Uterus (tissue), 4 donors: ENCODE results near the gene PKD2. TPM values are rescaled to one million over a fixed set of nuclear protein-coding genes. Genes with fewer than 3 reads are reported as not detected.

Source experiments
- DNase-seq, 2 donors: peaks; one replicate each; pipeline ENCODE4 v3.0.0-alpha.2; 2019 to 2020
- H3K27ac ChIP-seq, 2 donors: fragments of 200-600 bp; sonication (generic); 1 replicate in 1 of 2; 2 replicates in 1 of 2; pipeline ENCODE4 v1.5.1; 2016 to 2018
- H3K27me3 ChIP-seq, 2 donors: fragments of 200-600 bp; sonication (generic); one replicate each; pipeline ENCODE4 v1.5.1; 2018 to 2019; ENCODE audit warnings: control low read depth in 1 of 2
- H3K36me3 ChIP-seq, 2 donors: fragments of 200-600 bp; sonication (generic); one replicate each; pipeline ENCODE4 v1.5.1; 2019; ENCODE audit warnings: control low read depth in 1 of 2
- H3K4me1 ChIP-seq, 2 donors: fragments of 200-600 bp; sonication (generic); one replicate each; pipeline ENCODE4 v1.5.1; 2018 to 2019; ENCODE audit warnings: control low read depth in 1 of 2
- H3K4me3 ChIP-seq, 2 donors: fragments of 200-600 bp; sonication (generic); 1 replicate in 1 of 2; 2 replicates in 1 of 2; pipeline ENCODE4 v1.5.1; 2018 to 2019; ENCODE audit warnings: mild to moderate bottlenecking in 1 of 2
- H3K9me3 ChIP-seq, 2 donors: fragments of 200-600 bp; sonication (generic); one replicate each; pipeline ENCODE4 v1.5.1; 2019; ENCODE audit warnings: control low read depth in 1 of 2
- POLR2A ChIP-seq, 2 donors: fragments of 450-650 bp; IDR thresholded peaks; one replicate each; pipeline ENCODE4 v1.6.1; 2016; ENCODE audit warnings: antibody characterized with exemption in 2 of 2, mild to moderate bottlenecking in 1 of 2, moderate library complexity in 1 of 2
- intact Hi-C: fragments of 100-400 bp; cut with DNase I; formaldehyde crosslinking; loops from one replicate; pipeline ENCODE4 v1.15.1; 2023; ENCODE audit warnings: low total_unique reads
- total RNA-seq, 4 donors: library from RNA; depleted of rRNA in 3 of 4; stranded (reverse); fragments of >200 nt in 3 of 4; gene quantifications; one replicate each; pipeline versions ENCODE4 v1.1.0 to v1.2.4, GENCODE V29; 2014 to 2023
- TF ChIP-seq, protein P1 (sequence below), 4 experiments: fragments of 200-600 bp in 2 of 4; fragments of 450-650 bp in 2 of 4; sonication (generic) in 2 of 4; IDR thresholded peaks; one replicate each; pipeline ENCODE4 v1.5.1; 2016 to 2019; ENCODE audit warnings: antibody characterized with exemption in 4 of 4, mild to moderate bottlenecking in 2 of 4, moderate library complexity in 1 of 4
- donor health status: DM: yes; HTN: yes; CAD: no.

The PKD2 gene
- total RNA-seq, 4 donors from 2014 or later = 129 to 190 (median 134) TPM

DNA sequence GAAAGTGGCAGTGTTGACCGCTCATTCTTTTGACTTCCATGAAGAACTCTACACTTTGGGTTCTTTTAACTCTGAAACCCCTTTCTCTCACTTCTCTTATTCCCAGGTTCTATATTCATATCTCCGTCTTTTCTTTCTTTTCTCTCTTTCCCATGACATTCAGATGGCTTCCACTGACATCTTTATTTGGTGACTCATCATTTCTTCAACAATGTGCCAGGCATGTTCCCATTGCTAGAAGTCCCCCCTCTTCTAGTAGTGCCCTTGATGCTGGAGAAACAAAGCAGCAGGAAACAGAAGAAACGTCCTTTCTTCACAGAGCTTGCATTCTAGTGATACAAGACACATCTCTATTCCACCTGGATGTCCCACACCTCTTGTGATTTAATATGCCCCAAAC lies 33.3 kb downstream of the PKD2 start:
- Histone ChIP-seq H3K4me1 (no peaks in the 10 kb centered on the region), H3K36me3 (no peaks in the 10 kb centered on the region), H3K9me3 (no peaks in the 10 kb centered on the region), H3K27ac (no peak overlapping the region), H3K4me3 (no peak overlapping the region), H3K27me3 (no peaks in the 10 kb centered on the region)
- no peak for DNase-seq
- intact Hi-C loops = no loop called here
- TF ChIP-seq, protein P1, sequence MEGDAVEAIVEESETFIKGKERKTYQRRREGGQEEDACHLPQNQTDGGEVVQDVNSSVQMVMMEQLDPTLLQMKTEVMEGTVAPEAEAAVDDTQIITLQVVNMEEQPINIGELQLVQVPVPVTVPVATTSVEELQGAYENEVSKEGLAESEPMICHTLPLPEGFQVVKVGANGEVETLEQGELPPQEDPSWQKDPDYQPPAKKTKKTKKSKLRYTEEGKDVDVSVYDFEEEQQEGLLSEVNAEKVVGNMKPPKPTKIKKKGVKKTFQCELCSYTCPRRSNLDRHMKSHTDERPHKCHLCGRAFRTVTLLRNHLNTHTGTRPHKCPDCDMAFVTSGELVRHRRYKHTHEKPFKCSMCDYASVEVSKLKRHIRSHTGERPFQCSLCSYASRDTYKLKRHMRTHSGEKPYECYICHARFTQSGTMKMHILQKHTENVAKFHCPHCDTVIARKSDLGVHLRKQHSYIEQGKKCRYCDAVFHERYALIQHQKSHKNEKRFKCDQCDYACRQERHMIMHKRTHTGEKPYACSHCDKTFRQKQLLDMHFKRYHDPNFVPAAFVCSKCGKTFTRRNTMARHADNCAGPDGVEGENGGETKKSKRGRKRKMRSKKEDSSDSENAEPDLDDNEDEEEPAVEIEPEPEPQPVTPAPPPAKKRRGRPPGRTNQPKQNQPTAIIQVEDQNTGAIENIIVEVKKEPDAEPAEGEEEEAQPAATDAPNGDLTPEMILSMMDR (IDR thresholded peaks at IDR 0.05) = no peak
- no peak for TF ChIP-seq POLR2A (IDR thresholded peaks at IDR 0.05)

DNA sequence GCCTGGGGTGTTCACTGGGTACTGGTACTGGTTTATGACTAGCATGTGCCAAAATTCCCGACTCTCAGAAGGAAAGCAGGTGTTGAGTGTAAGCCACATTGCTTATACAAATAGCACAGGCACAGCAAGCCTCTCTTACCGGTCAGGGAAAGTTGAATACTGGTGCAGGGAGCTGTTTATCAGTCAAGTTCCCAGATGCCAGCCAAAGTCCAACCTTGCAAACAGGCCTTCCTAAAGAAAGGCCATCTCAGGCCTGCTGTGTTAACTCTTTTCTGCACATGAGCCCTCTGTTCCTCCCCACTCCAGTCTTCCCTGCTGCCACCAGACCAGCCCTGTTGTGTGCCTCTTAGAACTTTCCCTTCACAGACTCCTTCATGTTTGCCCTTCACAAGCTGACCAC lies 34.2 kb downstream of the PKD2 start:
- Histone ChIP-seq H3K27ac (peak overlapping the region in 1 of 2 donors; percentile 29), H3K36me3 (no peaks in the 10 kb centered on the region), H3K4me1 (no peaks in the 10 kb centered on the region), H3K4me3 (no peak overlapping the region), H3K9me3 (no peaks in the 10 kb centered on the region), H3K27me3 (no peaks in the 10 kb centered on the region)
- TF ChIP-seq POLR2A (IDR thresholded peaks at IDR 0.05) = no peak
- TF ChIP-seq, protein P1 (IDR thresholded peaks at IDR 0.05) = no peak
- DNase-seq = no peak
- intact Hi-C loops = no loop called here

DNA sequence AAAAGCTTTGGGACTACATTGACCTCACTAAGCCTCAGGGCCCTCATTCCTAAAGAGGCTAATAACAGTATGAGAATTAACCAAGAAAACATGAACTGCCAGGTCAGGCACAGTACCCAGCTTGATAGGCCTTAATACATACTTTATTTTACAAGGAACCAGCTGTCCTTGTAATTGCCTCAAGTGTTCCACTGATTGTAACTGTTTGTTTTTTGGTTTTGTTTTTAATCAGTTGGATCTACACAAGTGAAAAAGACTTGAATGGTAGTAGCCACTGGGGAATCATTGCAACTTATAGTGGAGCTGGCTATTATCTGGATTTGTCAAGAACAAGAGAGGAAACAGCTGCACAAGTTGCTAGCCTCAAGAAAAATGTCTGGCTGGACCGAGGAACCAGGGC lies 35.6 kb downstream of the PKD2 start:
- Histone ChIP-seq H3K4me3 (no peak overlapping the region), H3K9me3 (no peaks in the 10 kb centered on the region), H3K27ac (peak overlapping the region; percentile 18 to 35), H3K4me1 (no peaks in the 10 kb centered on the region), H3K27me3 (no peaks in the 10 kb centered on the region), H3K36me3 (no peaks in the 10 kb centered on the region)
- TF ChIP-seq, protein P1 (IDR thresholded peaks at IDR 0.05) = no peak
- TF ChIP-seq POLR2A (IDR thresholded peaks at IDR 0.05) = no peak
- intact Hi-C loops = no loop called here
- no peak for DNase-seq

DNA sequence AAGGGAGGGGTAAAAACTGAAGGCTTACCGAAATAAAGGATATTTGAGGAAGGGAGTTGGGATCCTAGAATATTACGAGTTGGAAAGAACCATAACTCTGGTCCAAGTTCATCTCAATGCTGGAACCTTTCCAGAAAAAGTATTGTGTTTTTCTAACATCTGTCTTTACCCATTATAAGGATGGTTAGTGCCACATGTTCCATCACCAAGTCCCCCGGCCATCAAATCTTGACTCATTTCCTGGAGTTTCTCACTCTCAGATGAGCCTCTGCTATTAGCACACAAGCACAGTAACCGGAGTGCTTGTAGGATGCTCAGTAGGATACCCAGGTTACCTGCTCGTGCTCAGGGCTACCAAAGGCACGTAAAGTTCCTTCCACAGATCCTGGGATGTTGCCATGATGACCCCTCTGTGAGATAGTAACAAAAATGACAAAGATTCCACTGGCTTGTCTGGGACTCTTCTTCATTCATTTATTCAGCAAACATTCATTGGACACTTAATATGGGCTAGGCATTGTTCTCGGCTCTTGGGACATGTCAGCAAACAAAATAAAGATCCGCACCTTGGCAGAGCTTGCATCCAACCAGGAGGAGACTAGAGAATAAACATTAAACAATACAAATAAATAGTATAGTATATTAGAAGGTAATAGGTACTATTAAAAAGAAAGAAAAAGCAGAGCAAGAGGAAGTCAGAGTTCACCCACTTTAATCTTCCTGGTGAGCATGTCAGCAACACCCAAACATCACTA lies 36.3 kb downstream of the PKD2 start:
- no peak overlapping the region for H3K27ac ChIP-seq
- H3K4me3 ChIP-seq = no peak overlapping the region
- DNase-seq = no peak
- intact Hi-C loops = no loop called here
- H3K4me1 ChIP-seq = no peaks in the 10 kb centered on the region
- H3K27me3 ChIP-seq = no peaks in the 10 kb centered on the region
- TF ChIP-seq POLR2A (IDR thresholded peaks at IDR 0.05) = no peak
- TF ChIP-seq, protein P1 (IDR thresholded peaks at IDR 0.05) = no peak
- no peaks in the 10 kb centered on the region for H3K9me3 ChIP-seq
- no peaks in the 10 kb centered on the region for H3K36me3 ChIP-seq

DNA sequence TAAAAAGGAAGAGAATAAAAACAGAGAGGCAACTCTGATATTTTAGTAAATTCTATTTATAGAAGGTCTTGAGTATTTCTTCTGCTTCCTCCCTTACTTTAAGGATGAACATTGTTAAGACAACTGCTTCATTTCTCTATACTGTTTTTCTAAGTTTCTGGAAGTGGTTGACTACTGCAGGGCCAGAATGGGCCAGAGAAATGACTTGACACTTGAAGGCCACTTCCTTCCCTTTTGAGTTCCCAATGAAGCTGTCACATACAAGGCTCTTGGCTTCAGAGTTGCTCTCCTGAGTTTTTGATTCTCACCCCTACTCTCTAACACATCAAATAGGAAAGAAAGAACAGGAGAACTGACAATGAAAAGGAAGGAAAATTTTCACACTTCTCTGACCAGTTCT lies 37.6 kb downstream of the PKD2 start:
- Histone ChIP-seq H3K9me3 (no peaks in the 10 kb centered on the region), H3K27me3 (no peaks in the 10 kb centered on the region), H3K27ac (no peak overlapping the region), H3K36me3 (no peaks in the 10 kb centered on the region), H3K4me3 (no peak overlapping the region), H3K4me1 (no peaks in the 10 kb centered on the region)
- intact Hi-C loops = no loop called here
- no peak for DNase-seq
- no peak for TF ChIP-seq POLR2A (IDR thresholded peaks at IDR 0.05)
- TF ChIP-seq, protein P1 (IDR thresholded peaks at IDR 0.05) = no peak
